GM21529 (cell line): ENCODE results near the gene SKI.

ENCODE experiments used
- ATAC-seq: cut with Tn5 transposase; IDR thresholded peaks from one replicate; pipeline ENCODE4 v1.9.1; 2021; ENCODE audit not compliant: unreplicated experiment

SKI gene

DNA sequence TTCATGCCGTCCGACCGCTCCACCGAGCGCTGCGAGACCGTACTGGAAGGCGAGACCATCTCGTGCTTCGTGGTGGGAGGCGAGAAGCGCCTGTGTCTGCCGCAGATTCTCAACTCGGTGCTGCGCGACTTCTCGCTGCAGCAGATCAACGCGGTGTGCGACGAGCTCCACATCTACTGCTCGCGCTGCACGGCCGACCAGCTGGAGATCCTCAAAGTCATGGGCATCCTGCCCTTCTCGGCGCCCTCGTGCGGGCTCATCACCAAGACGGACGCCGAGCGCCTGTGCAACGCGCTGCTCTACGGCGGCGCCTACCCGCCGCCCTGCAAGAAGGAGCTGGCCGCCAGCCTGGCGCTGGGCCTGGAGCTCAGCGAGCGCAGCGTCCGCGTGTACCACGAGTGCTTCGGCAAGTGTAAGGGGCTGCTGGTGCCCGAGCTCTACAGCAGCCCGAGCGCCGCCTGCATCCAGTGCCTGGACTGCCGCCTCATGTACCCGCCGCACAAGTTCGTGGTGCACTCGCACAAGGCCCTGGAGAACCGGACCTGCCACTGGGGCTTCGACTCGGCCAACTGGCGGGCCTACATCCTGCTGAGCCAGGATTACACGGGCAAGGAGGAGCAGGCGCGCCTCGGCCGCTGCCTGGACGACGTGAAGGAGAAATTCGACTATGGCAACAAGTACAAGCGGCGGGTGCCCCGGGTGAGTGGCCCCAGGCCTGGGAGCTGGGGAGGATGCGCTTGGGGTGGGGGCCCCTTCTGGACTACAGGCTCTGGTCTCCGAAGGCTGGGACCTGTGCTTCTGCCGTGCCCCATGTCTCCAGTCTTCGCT is 1.1 kb downstream of the SKI start:
- ATAC-seq: no peak

DNA sequence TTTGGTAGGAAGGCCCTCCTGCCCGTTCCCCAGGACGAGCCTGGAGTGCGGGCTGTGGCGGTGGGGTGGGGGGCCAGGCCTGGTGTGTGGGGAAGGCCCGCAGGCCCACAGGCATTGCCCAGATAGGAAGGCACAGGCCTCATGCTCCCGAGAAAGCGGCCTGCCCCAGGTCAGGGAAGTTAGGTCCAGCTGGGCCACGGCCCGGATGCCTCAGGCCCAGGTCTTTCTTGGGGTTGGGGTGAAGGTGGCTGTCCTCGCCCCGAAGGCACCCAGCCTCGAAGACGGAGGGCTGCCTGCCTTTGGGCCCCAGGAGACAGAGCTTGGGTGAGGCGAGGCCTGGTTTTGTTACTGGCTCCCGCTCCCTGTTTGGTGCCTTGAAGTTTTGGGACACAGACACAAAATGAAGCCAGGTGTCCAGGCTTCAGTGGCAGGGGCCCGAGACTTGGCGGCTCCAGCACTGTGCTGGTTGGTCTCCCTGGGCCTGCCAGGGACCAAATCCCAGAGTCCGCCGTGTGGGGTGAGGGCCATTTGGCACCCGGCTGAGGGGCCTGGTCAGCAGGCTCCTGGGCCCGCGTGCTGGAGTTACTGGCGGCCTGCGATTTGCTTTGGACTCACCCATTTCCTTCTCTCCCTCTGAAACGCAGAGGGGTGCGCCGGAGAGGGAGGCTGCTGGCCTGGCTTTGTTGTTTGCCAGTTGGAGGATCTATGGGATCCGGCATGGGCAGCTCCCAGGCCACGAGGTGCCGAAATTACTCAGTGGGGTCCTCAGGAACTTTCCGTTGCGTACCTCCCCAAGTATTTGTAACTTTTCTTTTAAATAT is 2.0 kb downstream of the SKI start:
- no peak for ATAC-seq

DNA sequence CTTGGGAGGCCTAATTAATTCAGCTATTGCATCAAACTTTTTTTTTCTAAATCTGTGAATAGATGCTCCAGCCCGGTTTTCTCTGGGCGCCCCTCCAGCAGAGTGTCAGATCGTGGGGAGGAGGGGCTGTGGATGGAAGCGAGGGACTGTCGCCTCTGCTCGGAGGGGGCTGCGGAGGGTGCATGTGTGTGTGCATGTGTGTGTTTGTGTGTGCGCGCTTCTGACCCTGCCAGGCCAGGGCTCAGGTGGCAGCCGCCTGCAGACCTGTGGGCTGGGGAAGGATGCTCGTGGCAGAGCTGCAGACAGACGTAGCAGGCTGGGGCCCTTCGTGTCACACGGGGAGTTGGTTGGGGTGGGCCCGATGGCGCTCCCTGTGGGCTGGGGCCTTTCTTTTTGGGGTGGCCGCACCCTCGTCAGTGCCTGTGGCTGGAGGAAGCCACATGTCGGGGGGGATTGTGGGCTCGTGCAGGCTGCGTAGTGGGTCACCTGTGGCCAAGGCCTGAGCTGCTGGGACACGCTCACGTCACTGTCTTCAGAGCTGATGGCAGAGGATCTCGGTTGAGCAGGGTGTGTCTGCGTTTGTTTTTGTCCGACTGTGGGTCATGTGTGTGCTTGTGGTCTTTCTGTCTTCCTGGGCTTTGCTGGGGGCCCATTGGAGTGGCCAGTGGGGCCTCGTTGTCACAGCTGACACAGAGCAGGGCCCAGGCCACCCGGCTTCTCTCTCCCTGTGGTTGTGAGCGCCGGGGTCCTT is 2.8 kb downstream of the SKI start:
- ATAC-seq: no peak

DNA sequence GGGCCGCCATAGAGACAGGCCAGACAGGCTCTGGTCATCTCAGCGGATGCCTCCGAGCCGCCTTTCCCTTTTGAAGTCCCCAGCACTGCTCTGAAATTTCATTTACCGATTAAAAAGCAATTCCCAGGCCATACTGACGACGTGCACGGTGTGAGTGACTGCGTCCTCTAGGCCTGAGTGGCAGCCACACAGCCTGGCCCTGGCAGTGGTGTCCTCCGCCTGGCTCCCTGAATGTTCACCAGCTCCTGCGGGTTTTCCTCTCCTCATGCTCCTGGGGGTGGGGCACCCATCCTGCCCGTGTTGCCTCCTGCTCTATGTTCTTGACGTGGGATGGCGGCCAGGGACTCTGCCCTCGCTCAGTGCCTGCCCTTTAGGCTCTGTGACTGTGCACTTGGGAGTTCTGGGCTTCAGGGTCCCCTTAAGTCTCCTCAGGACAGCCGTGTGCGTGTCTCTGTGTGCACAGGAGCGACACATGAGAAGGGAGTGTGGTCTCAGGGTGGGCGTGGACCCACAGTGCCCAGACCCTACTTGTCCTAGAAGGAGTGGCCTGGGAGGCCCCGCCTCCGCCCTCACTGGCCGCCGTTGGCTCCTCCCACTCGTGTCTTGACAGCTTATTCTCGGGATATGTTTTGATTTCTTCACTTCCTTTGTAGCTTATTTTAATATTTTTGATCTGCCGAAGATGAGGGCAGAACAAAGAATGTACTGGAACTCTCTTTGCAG is 3.6 kb downstream of the SKI start:
- no peak for ATAC-seq

DNA sequence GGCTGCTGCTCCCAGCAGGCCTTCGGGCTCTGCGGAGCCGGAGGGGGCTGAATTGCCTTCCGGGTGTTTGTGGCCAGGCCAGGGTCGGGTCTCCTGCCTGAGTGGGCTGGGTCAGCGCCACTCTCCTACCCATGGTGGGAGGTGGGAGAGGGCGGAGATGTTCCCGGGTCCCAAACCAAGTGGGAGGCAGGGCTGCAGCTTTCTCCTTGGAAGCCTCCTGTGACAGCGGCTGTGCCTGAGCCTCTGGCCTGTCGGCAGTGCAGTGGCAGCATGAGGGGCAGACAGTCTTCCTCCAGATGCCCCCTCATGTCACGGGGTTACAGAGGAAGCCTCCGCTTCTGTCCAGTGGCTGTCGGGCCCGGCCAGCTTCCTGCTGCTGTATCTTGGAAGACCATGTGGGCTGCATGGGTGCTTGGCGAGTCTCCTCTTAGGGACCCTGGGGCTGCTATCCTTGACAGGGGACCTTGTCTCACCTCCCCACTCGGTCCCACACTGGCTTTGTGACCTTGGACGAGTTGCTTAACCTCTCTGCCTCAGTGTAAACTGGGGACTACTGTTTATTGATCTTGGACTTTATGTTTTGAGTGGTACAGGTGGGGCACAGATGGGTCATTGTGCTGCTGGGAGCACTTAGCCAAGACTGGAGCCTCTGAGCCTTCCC is 4.3 kb downstream of the SKI start:
- ATAC-seq: no peak

DNA sequence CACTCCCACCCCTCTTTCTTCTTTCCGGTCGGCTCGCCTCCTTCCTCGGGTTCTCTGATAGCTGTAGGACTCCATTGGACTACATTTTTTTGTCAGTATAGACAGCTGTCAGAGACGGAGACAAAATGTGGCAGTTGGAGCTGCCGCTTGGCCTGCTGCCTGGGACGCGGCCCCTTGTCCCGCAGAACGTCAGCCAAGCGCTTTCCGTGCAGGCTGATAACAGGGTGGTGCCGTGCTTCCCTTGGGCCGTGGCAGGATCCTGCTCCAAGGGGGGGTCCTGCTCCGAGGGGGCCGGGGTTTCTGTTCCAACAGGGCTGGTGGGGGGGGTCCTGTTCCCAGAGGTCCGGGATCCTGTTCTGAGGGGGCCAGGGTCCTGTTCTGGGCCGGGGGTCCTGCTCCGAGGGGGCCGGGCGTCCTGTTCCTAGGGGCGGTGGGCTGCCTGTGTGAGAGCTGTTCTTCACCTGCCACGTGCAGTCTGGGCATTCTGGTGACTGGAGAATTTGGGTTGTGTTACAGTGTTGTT is 4.9 kb downstream of the SKI start:
- no peak for ATAC-seq

DNA sequence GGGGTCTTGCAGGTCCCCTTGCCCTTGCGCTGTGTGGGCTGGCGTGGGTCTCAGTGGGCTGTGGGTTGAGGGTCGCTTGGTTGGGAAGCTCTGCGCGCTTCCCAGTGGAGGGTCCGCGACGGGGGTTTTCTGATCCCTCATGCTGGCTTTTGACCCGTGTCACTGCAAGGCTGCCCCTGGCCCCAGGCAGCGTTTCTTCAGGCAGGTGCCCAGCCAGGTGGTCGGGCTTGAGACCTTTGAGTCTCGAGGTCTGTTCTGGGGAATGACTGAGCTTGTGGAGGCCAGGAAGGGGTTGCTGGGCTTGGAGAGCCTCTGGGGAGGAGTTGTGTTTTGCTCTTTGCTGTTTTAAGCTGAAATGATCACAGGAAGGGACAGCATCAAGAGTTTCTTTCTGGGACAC is 5.3 kb downstream of the SKI start:
- no peak for ATAC-seq

DNA sequence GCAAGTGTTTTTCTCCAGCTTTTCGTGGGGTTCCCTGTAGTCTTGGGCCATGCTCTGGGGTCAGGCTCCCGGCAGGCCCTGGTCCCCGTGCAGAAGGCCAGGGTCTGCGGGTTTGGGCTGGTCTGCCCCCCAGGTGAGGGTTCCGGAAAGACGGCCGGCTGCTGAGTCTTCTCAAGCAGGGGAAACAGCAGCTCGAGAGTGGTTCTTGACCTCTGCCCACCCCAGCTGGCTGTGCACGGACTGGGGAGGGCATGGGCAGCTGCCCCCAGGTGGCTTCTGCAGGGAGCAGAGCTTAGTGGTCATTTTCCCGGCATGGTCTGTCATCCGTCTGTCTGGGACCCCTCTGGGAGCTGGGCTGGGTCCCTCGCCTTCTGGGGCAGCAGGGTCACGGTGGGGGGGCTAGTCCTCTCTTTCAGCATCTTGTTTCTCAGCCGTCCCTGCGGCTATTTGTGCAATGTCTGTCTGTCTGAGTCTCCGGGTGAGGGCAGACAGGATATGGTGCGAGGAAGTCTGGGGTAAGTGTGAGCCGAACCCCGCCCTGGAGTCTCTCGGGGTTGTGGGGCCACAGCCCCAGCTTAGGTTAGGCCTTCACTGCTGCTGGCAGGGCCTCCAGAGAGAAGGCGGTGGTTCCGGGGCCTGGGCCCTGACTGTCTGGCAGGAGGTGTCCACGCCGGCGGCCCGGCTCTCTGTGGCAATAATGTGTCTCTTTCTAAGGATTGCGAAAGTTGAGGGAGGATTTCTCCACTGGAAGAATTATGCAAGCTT is 6.1 kb downstream of the SKI start:
- peak; percentile 53 for ATAC-seq

DNA sequence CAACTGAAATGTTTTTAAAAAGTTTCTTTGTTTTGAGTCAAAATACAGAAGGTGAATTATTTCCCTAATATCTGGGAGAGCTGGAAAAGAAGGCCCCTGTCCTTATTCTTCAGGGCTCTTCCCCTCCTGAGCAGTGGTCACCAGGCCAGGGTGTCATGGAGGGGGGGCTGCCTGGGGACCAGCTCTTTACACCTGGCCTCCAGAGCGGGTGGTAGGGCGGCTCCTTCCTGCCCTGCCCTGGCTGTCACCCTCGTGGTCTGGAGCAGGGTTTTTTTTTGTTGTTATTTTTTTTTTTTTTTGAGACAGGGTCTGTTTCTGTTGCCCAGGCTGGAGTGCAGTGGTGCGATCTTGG is 6.6 kb downstream of the SKI start:
- ATAC-seq: no peak

DNA sequence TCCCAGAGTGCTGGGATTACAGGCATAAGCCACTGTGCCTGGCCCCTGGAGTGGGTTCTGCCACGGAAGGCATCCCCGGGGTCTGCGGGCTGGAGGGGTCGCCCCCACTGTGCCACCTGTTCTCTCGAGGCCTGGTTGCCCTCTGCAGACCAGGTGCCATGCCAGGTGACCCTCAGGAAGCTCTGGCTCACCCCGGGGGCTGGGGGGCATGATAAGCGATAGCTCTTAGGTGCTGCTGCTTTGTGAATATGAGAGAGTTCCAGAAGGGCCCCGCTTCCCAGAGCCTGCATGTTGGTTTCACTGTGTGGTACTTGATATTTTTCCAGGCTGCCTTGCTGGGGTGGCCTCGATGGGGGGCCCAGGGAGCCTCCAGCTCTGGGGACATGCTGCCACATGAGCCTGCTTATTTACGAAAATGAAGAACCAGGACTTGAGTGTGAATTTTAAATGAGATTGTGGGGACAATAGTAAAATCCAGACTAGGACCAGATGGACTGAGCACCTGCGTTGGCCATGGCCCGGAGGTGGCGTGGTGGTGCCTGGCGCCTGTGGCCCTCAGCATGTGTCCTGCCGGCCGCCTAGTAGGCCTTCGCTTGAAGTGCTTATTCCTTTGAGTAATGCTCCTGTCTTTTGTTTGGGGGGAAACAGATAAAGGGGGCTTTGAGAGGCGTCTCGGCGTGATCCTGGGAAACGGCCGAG is 7.3 kb downstream of the SKI start:
- ATAC-seq: no peak

DNA sequence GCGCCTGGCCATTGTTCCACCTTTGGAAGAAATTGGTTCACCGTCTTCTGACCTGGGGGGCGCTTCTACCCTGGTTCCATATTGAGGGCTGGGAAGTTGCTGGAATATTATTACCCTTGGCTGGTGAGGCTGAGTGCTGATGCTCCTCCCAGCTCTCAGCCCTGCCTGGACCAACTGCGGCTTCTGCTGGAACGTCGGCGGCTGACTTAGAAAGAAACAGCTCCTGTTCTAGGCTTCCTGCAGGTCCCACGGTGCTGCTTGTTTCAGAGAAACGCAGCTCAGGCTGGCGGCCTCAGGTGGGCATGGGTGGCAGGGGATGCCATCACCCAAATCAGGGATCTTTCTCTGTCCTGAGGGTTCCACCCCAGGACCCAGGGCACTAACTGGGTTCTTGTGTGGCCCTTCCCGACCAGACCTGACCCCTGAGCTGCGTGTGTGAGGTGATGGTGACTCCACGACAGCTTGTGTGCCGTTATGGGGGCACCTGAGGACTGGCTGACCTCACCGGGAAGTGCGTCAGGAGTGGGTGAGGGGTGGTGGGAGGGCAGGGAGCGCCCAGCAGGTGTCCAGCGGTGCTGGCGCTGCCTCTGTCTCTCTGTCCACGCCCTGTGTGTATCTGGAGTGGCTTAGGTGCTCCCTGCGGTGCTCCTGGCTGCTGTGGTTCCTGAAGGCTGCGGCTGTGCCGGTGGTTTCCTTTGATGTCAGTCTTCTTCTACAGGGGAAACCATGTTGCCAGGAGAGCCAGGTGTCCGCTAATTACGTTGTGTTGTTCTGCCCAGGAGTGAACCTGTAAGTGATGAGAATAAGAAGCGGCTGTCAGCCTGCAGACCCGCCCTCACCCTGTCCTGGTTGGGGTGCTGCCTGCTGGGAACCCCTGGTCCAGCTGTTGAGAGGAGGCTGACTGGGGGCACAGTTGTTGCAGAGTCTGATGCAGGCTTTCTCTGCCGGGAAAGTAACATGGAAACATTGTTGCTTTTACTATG is 8.9 kb downstream of the SKI start:
- ATAC-seq: no peak

DNA sequence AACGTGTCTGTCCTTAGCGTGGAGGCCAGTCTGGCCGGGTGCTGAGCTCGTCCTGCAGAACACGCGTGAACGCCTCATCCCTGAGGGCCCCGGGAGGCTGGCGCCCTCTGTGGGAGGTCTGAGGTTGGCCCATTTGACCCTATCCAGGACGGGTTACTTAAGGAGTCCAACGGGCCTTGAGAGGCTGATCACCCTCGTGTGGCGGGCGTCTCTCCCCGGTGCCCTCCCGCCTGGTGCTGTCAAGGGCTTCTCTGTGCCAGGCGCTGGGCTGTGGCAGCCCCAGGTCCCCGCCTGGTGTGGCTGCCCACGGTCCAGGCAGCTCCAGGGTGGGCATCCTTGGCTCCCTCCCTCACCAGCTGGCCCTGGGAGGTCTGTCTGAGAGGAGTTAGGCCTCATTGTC is 9.7 kb downstream of the SKI start:
- no peak for ATAC-seq

DNA sequence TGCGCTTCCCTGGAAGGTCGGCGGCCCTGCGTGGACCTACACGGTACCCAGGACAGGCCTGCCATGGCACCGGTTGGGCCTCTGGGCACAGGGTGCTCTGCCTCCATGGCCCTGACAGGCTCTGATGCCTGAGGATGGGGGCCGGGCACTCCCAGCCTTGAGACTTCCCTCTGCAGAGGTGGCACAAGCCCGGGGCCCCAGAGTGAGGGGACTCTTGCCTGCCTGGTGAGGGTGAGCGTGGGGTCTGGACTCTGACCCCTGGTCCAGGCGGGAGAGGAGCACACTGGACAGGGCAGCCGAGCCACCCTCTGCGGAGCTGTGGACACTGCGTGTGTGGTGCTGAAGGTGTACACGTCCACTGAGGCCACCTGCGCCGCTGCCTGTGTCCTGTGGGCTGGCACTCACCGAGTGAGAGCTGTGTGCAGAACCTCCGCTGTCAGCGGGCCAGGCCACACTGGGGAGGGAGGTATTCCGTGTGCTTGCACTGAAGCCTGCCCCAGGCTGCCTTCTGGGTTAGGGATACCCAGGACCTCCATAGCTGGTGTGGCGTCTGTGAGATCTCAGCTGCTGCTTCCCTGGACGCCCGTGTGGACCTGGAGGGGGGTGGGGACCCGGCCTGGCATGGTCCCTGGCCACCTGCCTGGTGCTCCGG is 10.4 kb downstream of the SKI start:
- ATAC-seq: no peak

DNA sequence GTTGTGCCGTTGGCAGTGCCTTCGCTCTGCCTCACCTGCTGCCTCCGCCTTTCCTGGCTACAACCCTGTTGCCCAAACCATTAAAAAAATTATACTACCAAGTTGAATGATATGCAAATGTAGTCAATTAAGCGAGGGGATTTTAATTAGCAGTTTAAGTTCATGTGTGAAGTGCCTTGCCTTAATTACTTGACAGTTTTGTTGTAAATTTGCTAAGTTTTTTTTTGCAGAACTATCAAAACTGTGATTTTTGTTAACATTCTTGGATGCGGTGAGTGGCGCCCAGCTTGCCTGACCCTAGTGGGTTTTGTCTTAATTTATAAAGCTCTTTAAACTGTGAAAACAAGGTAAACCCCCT is 10.9 kb downstream of the SKI start:
- ATAC-seq: no peak

DNA sequence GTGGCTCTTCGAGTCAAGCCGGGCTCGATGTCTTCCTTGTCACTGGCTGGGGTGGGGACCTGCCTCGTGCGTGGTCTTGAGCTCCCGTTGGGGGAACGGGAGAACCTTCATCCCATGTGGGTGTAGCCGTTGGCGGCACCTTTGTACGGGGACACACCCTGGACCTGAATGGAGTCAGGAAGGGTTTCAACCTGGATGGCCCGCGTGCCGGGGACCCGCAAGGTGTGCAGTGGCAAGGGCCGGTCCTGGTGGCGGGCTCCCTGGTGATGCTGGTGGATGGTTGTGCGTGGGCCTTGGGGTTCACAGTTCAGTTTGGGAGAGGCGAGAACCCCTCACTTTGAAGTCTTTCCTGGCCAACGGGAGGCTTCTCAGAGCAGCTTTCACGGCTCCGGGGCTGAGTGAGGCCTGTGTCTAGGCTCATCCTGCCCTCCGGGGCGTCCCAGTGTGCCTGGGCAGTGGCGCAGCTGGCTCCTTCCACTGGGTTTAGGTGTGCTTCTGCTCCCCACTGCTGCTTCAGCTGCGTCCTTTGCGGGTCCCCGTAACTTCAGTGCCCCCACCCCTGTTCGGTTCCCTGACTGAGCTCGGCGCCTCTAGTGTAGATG is 11.4 kb downstream of the SKI start:
- ATAC-seq: no peak

DNA sequence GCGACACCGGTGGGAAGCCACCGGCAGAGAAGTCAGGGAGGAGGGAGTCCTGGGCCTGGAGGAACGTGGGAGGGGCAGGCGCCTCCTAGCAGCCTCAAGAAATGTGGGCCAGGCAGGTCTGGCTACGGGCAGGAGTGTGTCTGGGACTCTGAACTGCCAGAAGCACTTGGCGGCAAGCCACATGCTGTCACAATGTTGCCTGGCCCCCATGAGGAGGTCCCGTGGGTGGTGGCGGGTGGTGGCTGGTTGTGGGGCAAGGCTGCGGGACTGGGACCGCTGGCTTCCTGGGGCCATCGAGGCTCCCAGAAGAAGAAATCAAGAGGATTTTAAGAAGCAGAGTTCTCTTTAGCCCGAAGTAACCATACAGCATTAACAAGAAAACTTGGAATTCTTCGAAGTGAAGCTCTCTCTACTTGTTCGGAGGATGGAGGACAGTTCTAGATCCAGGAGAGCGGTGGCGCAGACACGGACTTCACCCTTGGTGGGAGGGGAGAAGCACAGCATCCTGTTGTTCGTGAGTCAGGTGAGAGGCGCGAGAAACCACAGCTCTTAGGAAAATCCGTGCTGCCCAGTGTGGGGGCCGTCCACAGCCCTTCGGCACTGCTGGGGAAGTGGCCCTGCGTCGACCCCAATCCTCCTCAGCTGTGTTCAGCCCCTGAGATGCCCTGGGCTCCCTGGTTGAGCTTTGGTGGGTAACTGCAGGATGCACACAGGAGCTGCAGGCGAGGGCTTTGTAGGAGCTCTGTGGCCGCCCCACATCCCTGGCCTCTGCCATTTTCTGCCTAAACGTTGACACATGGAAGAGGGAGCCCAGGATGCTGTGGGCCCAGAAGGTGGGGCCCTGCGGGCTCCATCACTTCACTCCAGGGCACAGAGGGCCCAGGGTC is 12.4 kb downstream of the SKI start:
- ATAC-seq: no peak
